ENCODE measurements around the gene CAMKMT.

DNA sequence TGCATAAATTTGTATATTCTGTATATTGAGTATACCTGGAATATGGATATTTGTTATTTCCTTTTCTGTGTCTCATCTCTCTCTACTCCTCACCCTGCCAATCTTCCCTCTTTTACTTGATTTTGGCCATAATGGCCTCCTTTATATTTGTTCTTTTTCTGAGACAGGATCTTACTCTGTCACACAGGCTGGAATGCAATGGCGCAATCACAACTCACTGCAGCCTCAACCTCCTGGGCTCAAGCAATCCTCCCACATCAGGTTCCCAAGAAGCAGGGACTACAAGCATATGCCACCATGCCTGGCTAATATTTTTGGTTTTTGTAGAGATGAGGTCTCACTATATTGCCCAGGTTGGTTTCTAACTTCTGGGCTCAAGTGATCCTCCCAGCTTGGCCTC is 30.9 kb upstream of the CAMKMT start:
- TF ChIP-seq, protein P1, sequence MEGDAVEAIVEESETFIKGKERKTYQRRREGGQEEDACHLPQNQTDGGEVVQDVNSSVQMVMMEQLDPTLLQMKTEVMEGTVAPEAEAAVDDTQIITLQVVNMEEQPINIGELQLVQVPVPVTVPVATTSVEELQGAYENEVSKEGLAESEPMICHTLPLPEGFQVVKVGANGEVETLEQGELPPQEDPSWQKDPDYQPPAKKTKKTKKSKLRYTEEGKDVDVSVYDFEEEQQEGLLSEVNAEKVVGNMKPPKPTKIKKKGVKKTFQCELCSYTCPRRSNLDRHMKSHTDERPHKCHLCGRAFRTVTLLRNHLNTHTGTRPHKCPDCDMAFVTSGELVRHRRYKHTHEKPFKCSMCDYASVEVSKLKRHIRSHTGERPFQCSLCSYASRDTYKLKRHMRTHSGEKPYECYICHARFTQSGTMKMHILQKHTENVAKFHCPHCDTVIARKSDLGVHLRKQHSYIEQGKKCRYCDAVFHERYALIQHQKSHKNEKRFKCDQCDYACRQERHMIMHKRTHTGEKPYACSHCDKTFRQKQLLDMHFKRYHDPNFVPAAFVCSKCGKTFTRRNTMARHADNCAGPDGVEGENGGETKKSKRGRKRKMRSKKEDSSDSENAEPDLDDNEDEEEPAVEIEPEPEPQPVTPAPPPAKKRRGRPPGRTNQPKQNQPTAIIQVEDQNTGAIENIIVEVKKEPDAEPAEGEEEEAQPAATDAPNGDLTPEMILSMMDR (conservative IDR thresholded peaks at IDR 0.05; ENCODE audit: low read depth, low read length), result no peak
- no peak for TF ChIP-seq EZH2 (IDR thresholded peaks at IDR 0.05; ENCODE audit: borderline replicate concordance, low read depth, low read length, poor library complexity, severe bottlenecking)
